ENCODE measurements around the gene MDK.

- no peak for TF ChIP-seq CTCF (tag by site-specific recombination; IDR thresholded peaks at IDR 0.05)
- TF ChIP-seq ZEB2 (tag by site-specific recombination; IDR thresholded peaks at IDR 0.05) = no peak
- no peak for TF ChIP-seq RBAK (tag by site-specific recombination; IDR thresholded peaks at IDR 0.05)
- TF ChIP-seq ZNF280C (tag by site-specific recombination; IDR thresholded peaks at IDR 0.05) = no peak
- TF ChIP-seq BCL6B (tag by site-specific recombination; IDR thresholded peaks at IDR 0.05) = no peak
- TF ChIP-seq ZNF175 (tag by site-specific recombination; IDR thresholded peaks at IDR 0.05) = no peak
These were observed 42.9 kb upstream of the MDK start for GRCh38 chr11:46338636-46338987.
